B cell (primary cell): Measurements from ENCODE around the gene HOXA9. TPM values are rescaled to one million over a fixed set of nuclear protein-coding genes. Genes with fewer than 3 reads are reported as not detected.

ENCODE experiments used
- ATAC-seq: fragments of 200-7000 bp; cut with Tn5 transposase; one replicate; pipeline ENCODE4 v1.10.0; 2021; ENCODE audit warnings: low read depth, mild to moderate bottlenecking, moderate number of reproducible peaks, moderate library complexity
- CTCF ChIA-PET: fragments of 350-600 bp; sonication (Branson Sonifier 250); formaldehyde crosslinking; loops from one replicate; lab custom pipeline; 2021; ENCODE audit warnings: antibody characterized with exemption, inconsistent platforms; lab: Charles Lee
- POLR2A ChIA-PET: fragments of 350-600 bp; sonication (Branson Sonifier 250); formaldehyde crosslinking; loops from one replicate; lab custom pipeline; 2021; ENCODE audit warnings: antibody characterized with exemption; lab: Charles Lee
- DNase-seq: peaks from one replicate; pipeline ENCODE4 v3.0.0; 2013
- H2AFZ ChIP-seq: 2 replicates; pipeline ENCODE4 v1.6.1; 2012; ENCODE audit warnings: mild to moderate bottlenecking, low read depth, low read length; ENCODE audit not compliant: insufficient read depth, poor library complexity, severe bottlenecking
- H3K27ac ChIP-seq, 2 donors: 1 replicate in 1 of 2; 2 replicates in 1 of 2; pipeline ENCODE4 v1.5.1; 2012 to 2013; ENCODE audit warnings: low read length in 2 of 2, mild to moderate bottlenecking in 2 of 2, moderate library complexity in 1 of 2
- H3K27me3 ChIP-seq, 4 experiments: fragments of 200-600 bp in 1 of 4; sonication (generic) in 1 of 4; replicated peaks in 1 of 4; 1 replicate in 2 of 4; 2 replicates in 2 of 4; pipeline versions ENCODE4 v1.6.1 to v1.7.0; 2013 to 2016; ENCODE audit warnings: low read length in 3 of 4, mild to moderate bottlenecking in 2 of 4, mixed read lengths in 1 of 4, moderate library complexity in 1 of 4; ENCODE audit not compliant: insufficient read depth in 4 of 4, control insufficient read depth in 3 of 4; ENCODE audit errors: control extremely low read depth in 1 of 4
- H3K36me3 ChIP-seq, 2 experiments: replicated peaks in 1 of 2; 1 replicate in 1 of 2; 2 replicates in 1 of 2; pipeline versions ENCODE4 v1.6.1 to v1.7.1; 2013; ENCODE audit warnings: low read length in 1 of 2; ENCODE audit not compliant: insufficient read depth in 2 of 2, control insufficient read depth in 1 of 2; ENCODE audit errors: control extremely low read depth in 1 of 2, extremely low read depth in 1 of 2
- H3K4me1 ChIP-seq, 2 donors: fragments of 200-600 bp in 1 of 2; sonication (generic) in 1 of 2; 1 replicate in 1 of 2; 2 replicates in 1 of 2; pipeline versions ENCODE4 v1.5.1 to v1.6.1; 2013 to 2017; ENCODE audit warnings: low read length in 2 of 2; ENCODE audit not compliant: control insufficient read depth in 2 of 2, insufficient read depth in 2 of 2
- H3K4me2 ChIP-seq: replicated peaks from 2 replicates; pipeline ENCODE3; 2012; ENCODE audit warnings: mild to moderate bottlenecking, low read depth, low read length; ENCODE audit not compliant: poor library complexity, severe bottlenecking
- H3K4me3 ChIP-seq, 5 experiments: fragments of 200-600 bp in 1 of 5; sonication (generic) in 1 of 5; 1 replicate in 3 of 5; 2 replicates in 2 of 5; pipeline versions ENCODE4 v1.5.1 to v1.7.0; 2011 to 2016; ENCODE audit warnings: low read length in 4 of 5, mild to moderate bottlenecking in 4 of 5, low read depth in 2 of 5, control low read depth in 1 of 5, moderate library complexity in 1 of 5; ENCODE audit not compliant: insufficient read depth in 1 of 5; ENCODE audit errors: control extremely low read depth in 1 of 5, extremely low read depth in 1 of 5
- H3K79me2 ChIP-seq: fragments of 200-600 bp; sonication (generic); one replicate; pipeline ENCODE4 v1.6.0; 2016; ENCODE audit warnings: low read length; ENCODE audit not compliant: control insufficient read depth, insufficient read depth
- H3K9ac ChIP-seq: fragments of 200-600 bp; sonication (generic); 2 replicates; pipeline ENCODE4 v1.6.1; 2017; ENCODE audit warnings: mild to moderate bottlenecking, low read length, moderate library complexity
- H3K9me3 ChIP-seq, 3 donors: one replicate each; pipeline versions ENCODE4 v1.6.1 to v1.7.1; 2013; ENCODE audit warnings: low read length in 2 of 3; ENCODE audit not compliant: control insufficient read depth in 2 of 3, insufficient read depth in 1 of 3; ENCODE audit errors: control extremely low read depth in 1 of 3
- H4K20me1 ChIP-seq: 2 replicates; pipeline ENCODE4 v1.6.0; 2012; ENCODE audit warnings: mild to moderate bottlenecking, low read length; ENCODE audit not compliant: insufficient read depth, control insufficient read depth, poor library complexity, severe bottlenecking
- H3K27ac Mint-ChIP-seq: one replicate; pipeline ENCODE4 v1.8.0; 2021; ENCODE audit warnings: mixed read lengths
- H3K27me3 Mint-ChIP-seq: one replicate; pipeline ENCODE4 v1.8.0; 2021; ENCODE audit warnings: mixed read lengths
- H3K4me1 Mint-ChIP-seq: one replicate; pipeline ENCODE4 v1.8.0; 2021; ENCODE audit warnings: mixed read lengths
- H3K4me3 Mint-ChIP-seq: one replicate; pipeline ENCODE4 v1.8.0; 2021; ENCODE audit warnings: mixed read lengths
- H3K9me3 Mint-ChIP-seq: one replicate; pipeline ENCODE4 v1.8.0; 2022; ENCODE audit warnings: mixed read lengths; ENCODE audit not compliant: insufficient read depth
- EZH2 ChIP-seq: IDR thresholded peaks from 2 replicates; pipeline ENCODE4 v1.6.1; 2012; ENCODE audit warnings: borderline replicate concordance, low read depth, mild to moderate bottlenecking, moderate library complexity, low read length; ENCODE audit not compliant: insufficient read depth, poor library complexity, severe bottlenecking
- WGBS: methylation state at CpG from one replicate; pipeline ENCODE4 v1.1.5; 2013; ENCODE audit warnings: missing lambda C conversion rate; ENCODE audit not compliant: insufficient coverage; 5-methylcytosine and 5-hydroxymethylcytosine counted together
- intact Hi-C: fragments of 100-400 bp; cut with micrococcal nuclease; formaldehyde crosslinking; loops from one replicate; pipeline ENCODE4 v1.10.0; 2022
- polyA plus RNA-seq: library from polyadenylated mRNA; depleted of rRNA; stranded (reverse); fragments of >200 nt; gene quantifications from 2 replicates; pipeline ENCODE4 v1.2.3, GENCODE V29; 2012
- total RNA-seq, 2 donors: library from RNA; stranded (reverse); fragments of 120-200 nt in 1 of 2; gene quantifications; 1 replicate in 1 of 2; 2 replicates in 1 of 2; pipeline versions ENCODE4 v1.2.3 to v1.2.4, GENCODE V29; 2013 to 2022
- TF ChIP-seq, protein P1 (sequence below): fragments of 200-600 bp; IDR thresholded peaks from one replicate; pipeline ENCODE4 v1.8.0; 2022; ENCODE audit warnings: antibody characterized with exemption, mild to moderate bottlenecking

HOXA9 gene
- total and polyA plus RNA-seq, 2 donors (not counting 1 experiment from before 2014, with no cell fraction given), result 0.07 TPM; not detected in 1

DNA sequence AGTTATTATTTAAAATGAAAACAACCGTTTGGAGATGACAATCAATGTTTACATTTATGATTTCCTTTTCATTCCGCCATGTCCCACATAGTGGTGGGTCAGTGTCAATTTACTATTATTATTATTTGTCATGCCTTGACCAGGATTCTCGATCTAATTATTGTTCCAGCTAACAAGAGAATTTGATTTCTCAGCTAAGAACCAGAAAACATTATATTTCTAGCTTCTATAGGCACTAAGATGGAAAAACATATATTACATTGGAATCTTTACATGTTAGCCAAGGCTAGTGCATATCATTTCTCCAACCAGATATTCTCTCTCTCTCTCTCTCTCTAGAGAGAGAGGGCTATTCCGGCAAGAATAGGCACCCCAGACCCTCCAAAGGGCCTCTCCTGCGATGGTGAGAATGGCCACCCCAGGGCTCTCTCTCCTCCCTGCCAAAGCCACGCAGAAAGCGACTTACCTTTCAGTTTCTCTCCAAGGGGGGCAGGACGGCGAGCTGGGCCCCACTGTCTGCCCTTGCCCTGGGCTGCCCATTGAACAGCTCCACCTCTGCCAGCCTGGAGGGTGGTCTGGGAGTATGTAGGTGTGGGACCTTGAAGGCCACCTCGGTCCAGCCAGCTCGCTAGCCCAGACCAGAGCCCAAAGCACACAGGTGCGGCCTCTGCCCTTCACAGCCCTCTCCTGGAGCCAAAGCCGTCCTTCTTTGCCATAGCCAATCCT lies 15.3 kb downstream of the HOXA9 start:
- Mint-ChIP-seq H3K27me3 (peaks cover 71% of the 10 kb centered on the region), H3K4me3 (peak overlapping the region; percentile 59), H3K27ac (no peak overlapping the region), H3K4me1 (peaks cover 41% of the 10 kb centered on the region), H3K9me3 (no peaks in the 10 kb centered on the region)
- peaks cover 55 to 67% of the 10 kb centered on the region in 2 donors for H3K4me1 ChIP-seq
- no peak for TF ChIP-seq EZH2
- TF ChIP-seq, protein P1, sequence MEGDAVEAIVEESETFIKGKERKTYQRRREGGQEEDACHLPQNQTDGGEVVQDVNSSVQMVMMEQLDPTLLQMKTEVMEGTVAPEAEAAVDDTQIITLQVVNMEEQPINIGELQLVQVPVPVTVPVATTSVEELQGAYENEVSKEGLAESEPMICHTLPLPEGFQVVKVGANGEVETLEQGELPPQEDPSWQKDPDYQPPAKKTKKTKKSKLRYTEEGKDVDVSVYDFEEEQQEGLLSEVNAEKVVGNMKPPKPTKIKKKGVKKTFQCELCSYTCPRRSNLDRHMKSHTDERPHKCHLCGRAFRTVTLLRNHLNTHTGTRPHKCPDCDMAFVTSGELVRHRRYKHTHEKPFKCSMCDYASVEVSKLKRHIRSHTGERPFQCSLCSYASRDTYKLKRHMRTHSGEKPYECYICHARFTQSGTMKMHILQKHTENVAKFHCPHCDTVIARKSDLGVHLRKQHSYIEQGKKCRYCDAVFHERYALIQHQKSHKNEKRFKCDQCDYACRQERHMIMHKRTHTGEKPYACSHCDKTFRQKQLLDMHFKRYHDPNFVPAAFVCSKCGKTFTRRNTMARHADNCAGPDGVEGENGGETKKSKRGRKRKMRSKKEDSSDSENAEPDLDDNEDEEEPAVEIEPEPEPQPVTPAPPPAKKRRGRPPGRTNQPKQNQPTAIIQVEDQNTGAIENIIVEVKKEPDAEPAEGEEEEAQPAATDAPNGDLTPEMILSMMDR, result no peak
- ChIA-PET CTCF (interaction anchor here (0.6 to 6.9 kb wide), 21 partner anchors 9 to 1298 kb away, joined by 3 to 52 read pairs (median 3); no protein-coding TSS in a partner anchor), POLR2A (interaction anchor here (1.0 kb wide), 1 partner anchor 23 kb away, joined by 3 read pairs; no protein-coding TSS in a partner anchor)
- H4K20me1 ChIP-seq, result peaks cover 10% of the 10 kb centered on the region
- H3K9ac ChIP-seq, result peak overlapping the region; percentile 30
- H2AFZ ChIP-seq, result no peak overlapping the region
- no peak overlapping the region for H3K27ac ChIP-seq
- WGBS, result 14% methylated on average over 10 of the region's 13 CpGs
- peak overlapping the region in 3 of 5 experiments; percentile 4 to 48 (median 33) for H3K4me3 ChIP-seq
- intact Hi-C loops, result loop anchor here (2.0 to 5.0 kb wide), 2 partner anchors 37 to 771 kb away; partner anchors contain the start of gene HOXA11
- no peaks in the 10 kb centered on the region for H3K36me3 ChIP-seq
- DNase-seq (no peak), ATAC-seq (no peak)
- H3K4me2 ChIP-seq, result peak overlapping the region; percentile 79
- H3K79me2 ChIP-seq, result no peaks in the 10 kb centered on the region
- peaks cover 0 to 84% (median 6%) of the 10 kb centered on the region in 3 donors for H3K9me3 ChIP-seq
- H3K27me3 ChIP-seq, result peaks cover 0 to 98% (median 81%) of the 10 kb centered on the region in 4 experiments
